HG03025 (cell line): ENCODE measurements around the gene ANXA2.

ENCODE experiments used
- ATAC-seq: cut with Tn5 transposase; IDR thresholded peaks from one replicate; pipeline ENCODE4 v1.9.1; 2021; ENCODE audit warnings: mild to moderate bottlenecking, moderate library complexity; ENCODE audit not compliant: unreplicated experiment, low FRiP score

Gene ANXA2

DNA sequence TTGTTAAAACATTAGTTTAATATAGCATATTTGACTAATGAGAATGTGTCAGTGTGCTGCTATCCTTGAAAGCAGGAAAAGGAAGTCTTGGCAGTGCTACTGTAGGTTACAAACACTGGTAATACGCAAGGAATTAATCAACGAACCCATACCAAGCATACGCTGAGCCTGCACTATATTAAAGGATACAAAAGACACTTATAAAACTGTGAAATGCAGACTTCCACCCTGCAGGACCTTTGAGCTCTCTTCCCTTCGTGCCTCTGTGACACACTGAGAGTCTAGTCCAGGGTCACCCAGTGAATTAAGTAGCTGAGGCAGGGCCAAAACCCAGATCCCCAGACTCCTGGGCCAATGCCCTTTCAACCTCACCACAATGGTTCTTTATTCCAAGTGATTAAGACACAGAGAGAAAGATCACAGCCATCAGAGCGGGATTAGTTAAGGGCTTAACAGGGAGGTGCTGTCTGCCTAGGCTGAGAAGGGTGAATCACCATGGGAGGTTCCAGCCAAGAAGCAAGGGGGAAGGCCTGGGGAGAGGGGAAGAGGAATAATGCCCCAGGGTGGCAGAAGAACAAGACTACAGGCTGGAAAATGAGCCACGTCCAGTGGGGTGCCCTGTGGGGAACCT is 6.8 kb downstream of the ANXA2 start:
- ATAC-seq, result no peak

DNA sequence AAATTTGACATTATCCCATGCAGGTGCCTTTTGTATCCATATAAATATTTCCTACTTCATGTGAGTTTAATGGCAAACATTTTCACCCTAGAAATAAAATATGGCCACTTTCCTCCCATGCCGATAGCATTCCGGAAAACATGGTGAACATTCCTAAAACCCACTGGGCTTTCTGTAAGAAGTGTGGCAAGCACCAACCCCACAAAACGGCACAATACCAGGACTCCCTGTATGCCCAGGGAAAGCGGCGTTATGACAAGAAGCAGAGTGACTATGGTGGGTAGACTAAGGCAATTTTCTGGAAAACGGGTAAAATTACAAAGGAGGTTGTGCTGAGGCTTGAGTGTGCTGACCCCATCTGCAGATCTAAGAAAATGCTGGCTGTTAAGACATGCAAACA is 7.6 kb downstream of the ANXA2 start:
- ATAC-seq, result no peak

DNA sequence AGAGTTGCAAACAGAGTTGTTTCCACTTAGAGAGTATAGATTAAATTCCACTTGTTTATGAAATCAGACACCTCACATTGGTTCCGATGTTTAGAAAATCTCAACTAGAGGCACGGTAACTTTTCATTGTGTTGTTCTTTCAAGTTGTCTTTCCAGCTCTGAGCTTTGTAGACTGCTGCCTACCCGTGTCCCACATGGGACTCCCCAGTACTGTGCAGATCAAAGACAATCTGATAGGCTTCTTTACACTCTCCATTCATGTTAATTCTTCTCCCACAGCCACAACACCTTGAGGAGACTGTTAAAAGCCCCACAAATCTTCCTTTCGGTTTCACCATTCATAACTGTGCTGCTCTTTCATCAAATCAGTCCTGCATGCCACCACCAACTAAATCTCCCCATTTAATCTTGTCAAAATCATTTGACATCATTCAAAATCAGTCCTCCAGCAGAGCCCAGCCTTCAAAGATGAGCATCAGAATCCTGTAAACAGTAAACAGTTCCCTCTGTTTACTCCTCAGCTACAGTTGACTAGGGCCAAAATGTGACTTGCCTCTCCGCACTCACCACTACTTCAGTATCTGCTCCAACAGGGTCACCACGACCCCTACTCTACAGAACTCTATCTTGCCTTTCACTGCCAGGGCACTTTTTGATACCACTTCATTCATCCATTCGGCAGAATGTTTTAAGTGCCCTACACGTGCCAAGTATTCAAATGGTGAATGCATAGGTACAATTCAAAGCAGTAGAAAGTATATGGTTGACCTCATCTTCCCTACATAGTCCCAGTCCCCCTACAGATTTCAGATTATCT is 8.3 kb downstream of the ANXA2 start:
- ATAC-seq, result no peak

DNA sequence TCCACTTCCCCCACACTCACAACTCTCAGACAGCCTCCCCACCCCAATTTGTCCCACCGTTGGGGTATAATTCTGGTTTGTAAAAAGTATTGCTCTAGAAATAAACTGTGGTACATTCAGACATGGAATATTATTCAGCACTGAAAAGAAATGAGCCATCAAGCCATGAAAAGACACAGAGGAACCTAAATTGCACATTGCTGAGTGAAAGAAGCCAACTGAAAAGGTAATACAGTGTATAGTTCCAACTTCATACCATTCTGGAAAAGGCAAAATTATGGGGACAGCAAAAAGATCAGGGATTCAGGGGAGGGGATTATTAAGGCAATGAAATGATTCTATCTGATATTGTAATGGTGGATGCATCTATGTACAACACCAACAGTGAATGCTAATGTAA is 10.5 kb downstream of the ANXA2 start:
- no peak for ATAC-seq

DNA sequence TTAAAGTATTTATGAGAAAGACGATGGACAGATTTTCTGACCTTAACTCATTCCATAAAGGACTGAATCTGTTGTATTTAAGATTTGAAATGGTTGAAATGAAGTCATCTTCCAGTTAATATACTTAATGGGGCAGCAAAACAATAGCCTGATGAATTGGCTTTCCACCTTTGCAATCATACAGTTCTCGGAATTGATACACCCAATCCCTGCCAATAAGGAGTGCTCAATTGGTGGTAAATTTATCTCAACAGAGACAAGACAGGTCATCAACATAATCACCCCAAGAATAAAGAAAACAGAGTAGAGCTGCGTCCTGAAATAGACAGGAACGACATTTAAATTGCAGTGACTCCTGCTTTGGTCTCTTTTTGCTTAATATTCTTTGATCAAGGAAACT is 11.2 kb downstream of the ANXA2 start:
- ATAC-seq, result no peak

DNA sequence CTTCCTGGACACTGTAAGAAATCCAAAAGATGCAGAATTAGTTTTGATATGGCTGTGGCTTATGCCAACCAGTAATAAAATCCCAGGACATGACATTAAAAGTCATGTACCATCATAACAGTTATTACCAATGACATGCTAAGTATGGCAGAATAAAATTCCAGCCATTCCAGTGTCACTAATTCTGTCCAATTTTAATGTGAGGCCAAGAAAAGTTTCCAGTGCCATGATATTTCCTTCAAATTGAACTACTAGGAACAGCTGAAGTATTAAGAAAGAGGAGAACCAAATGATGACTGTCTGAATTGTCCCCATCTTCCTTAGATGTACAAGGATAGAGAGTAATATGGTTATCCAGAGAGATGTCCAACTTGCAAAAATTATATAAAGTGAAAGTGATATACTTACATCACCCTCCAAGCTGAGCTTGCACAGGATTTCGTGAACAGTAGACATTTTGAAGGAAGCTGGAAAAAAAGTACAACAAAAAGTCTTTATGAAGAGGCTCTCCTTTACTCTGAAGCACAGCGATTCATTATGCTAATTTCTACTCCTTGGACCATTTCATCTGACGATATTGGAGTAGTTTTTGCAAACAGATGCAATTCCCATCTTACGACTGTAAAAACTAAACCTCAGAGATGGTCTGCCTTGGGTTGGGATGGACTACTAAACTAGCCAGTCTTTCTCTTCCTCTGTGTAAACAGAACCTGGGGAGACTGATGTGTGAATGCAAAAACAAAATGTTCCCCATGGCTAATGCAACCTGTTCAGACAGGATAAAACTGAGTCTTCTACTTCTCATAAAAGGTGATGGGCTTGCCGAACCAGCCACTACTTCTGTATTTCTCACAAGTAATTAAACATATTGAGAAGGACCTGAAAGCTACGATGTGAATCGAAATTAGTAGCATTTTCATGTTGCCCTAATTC is 11.9 kb downstream of the ANXA2 start:
- ATAC-seq, result no peak

DNA sequence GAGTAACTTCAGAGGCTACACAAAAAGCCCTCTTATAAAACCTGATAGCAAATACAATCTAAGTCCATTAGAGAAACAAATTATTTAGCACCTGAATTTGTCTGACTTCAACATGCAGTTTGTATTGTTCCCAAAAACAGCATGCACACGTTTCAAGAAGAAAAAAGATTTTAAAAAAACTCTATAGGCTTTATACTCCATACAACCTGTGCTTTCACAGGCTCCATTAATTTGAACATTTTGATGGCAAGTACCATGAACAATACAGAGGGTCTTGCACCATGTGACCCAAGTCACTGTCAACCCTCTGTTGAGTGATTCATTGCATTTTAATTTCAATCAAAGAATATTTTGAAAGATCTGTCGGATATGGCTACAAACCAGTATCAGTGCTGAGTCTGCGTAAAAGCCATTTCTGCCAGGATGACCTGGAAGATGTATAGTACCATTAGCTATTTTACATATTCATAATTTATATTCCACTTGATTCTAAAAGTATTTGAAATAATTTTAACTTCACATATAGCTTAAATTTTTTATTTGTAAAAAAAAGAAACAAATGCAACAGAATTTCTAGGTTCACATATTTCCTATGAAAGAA is 13.2 kb downstream of the ANXA2 start:
- ATAC-seq, result no peak

DNA sequence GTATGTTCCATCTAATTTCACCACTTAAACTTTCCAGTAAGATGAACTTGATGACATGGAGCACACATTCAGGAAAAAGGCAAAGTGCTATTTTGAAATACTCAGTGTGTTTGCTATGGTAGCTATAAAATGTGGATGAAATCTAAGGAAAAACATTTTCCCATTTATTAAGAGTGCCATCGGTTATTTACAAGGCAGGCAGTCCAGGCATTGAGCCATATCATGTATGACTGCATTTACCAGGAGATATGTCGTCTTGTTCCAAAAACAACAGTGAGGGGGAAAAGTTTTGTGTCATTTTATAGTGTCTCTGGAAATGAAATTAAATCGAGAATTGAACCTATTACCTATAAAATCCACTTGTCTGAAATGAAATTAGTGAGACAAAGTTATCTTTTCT is 13.7 kb downstream of the ANXA2 start:
- no peak for ATAC-seq

DNA sequence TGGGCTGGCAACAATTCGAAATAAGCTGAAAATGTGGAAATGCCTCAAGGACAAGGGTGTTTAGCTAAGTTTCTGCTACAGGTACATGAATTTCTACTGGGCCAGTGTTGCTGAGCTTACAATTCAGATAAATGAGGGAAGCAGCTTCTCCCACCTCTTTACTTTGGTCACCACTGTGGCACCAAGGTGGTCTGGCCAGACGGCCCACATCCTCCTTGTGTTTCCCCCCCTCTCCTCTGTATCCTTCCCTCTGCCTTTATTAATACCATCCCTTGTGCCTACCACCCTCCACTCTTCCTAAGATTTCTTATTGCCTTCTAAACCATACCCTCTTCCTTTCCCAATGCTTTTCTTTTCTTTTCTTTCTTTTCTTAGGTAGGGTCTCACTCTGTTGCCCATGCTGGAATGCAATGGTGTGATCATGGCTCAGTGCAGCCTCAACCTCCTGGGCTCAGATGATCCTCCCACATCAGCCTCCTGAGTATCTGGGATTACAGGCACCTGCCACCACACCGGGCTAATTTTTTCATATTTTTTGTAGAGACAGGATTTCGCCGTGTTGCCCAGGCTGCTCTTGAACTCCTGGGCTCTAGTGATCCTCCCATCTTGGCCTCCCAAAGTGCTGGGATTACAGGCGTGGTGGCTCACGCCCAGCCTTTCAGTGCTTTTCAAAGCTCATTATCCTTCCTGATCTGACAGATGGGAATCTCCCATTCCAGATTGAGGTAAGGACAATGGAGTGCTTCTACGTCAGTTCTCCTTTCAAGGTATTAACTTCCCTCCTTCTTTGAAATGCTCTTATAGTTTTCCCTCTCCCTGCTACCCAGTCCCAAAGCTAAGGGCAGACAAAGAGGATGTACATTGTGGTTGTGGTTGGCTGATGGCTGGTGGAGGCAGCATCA is 14.8 kb downstream of the ANXA2 start:
- no peak for ATAC-seq

DNA sequence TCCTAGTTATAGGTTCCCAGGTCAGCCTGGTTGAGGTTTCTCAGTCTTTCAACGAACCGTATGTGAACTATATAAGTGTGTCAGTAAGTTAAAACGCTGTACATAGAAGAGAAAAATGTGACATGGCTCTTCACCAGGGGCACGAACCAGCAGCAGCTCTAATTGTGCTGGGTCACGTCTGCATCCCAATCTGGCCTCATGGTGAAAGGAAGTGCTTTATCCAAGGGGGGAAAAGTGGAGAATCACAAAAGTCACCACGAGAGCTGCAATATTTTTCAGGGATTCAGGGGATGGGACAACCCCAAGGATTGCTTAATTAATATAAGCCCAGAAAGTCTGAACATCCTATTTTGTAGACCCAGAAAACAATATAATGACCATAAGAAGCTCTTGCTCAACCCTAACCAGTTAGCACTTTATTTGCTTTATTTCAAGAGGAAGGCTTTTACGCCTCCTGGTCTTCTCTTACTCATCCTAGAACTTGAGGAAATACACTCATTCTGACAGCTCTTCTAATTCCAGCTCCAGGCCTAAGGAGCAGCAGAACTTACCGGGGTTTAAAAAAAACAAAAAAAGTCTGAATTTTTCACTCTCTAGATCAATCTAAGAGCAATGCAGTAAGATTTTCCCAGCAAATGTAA is 16.5 kb downstream of the ANXA2 start:
- ATAC-seq, result no peak

DNA sequence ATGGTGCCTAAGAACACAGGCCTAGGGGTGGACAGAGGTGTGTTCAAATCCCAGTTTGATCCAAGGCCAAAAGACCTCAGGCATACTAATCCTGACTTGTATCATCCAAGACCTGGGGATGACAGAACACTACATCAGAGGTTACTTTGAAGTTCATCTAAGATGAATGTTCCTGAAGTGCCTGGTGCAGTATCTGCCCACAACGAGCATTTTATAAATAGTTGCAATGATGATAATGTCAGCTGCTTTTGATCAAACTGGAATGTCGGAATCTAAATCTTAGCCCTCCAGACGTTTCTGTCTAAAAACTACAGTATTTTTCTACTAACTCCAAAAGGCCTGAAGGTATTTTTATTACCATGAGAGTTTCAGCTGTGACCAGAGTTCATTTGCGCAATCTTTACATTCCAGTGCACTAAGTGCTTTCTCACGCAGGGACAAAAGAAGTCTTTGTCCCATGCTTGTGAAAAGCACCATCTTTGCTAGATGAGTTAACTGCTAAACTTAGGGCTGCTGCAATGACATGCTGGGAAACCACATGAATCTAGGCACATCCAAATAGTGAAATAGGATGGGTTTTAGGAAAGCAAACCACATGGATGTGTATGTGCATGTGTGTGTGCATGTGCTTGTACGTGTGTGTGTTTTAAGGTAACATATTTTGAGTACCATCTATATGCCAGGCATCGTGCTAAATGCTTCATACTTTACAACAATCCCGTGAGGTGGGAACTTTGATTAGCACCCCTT is 18.1 kb downstream of the ANXA2 start:
- ATAC-seq, result no peak

DNA sequence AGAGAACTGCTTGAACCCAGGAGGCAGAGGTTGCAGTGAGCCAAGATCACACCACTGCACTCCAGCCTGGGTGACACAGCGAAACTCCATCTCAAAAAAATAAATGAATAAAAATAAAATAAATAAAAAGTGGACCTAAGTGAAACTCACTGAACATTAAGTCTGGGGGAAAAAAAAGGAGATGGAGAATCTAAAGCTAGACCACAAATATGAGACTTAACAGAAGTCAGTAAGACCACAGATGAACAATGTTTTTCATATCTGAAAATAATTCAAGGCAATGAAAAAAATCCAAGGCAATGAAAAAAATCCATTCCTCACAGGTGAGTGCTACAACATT is 18.6 kb downstream of the ANXA2 start:
- no peak for ATAC-seq

DNA sequence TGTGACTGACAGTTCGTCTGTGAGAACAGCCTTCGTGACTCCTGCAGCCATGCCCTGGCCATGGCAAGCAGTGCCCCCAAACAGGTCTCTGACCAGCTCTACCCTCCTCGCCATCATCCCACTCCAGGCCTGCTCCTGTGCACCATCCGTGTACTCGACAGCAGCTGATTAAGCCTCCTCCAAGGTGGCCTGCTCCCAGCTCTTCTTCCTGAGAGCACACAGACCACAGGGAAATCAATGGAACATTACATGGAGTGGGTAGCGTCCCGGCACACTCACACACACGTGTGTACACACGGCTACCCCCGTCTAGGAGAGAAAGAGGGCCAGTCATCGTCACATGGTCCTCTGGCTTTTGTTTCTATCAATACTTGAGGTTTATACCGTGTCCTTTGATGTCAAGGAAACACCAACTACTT is 21.1 kb downstream of the ANXA2 start:
- ATAC-seq, result no peak

DNA sequence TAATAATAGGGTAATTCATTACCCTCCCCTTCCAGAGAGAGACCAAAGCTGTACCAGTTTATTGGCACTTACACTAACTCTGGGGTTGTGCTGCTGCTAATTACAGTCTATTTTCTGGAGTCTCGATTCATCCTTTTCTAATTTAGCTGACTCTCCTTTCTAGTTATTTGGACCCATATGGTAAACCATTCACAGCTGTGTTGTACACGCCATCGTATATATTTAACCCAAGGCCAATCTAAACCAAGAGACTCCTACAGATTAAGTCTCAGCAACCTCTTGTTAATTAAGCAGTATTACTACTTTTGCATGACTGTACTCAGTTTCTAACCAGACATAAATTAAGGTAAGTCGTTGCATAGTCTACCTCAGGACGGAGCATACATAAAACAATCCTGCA is 22.5 kb downstream of the ANXA2 start:
- no peak for ATAC-seq

DNA sequence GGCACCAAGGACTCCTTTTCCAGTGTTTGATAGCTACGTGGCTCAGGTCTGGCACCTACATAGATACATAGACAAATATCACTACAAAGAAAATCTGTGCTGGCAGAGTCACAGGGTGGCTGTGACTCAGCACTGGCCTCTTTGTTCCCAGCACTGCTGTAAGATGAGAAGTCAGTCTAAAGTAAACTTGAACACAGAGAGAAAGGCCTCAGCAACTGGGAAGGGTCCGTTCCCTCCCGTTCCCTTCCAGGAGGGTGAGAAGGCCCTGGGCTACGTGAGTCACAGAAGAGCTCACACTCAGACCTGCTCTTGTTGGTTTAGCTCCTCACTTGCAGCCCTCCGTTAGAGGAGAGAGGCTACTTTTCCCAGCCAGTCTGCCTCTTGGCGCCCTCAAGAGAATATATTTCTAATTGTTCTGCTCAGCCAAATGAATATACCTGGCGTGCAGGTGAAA is 23.1 kb downstream of the ANXA2 start:
- no peak for ATAC-seq

DNA sequence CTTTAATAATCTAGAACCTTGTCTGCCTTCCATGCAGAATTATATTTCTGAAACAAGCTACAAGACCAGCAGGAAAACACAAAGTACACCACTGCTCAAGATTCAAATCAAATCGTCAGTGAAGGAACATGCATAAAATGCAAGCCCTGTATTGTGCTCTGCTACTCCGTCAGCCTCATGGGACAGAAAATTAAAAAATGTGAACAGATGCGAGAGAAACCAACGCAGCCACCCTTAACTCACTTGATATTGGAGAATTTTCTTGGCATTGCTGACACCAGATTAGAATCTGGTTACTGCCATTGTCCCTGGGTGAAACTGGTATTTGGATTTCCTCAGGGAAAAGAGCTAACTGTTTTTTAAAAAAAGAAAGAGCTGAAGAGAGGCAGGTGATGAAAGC is 23.6 kb downstream of the ANXA2 start:
- no peak for ATAC-seq

DNA sequence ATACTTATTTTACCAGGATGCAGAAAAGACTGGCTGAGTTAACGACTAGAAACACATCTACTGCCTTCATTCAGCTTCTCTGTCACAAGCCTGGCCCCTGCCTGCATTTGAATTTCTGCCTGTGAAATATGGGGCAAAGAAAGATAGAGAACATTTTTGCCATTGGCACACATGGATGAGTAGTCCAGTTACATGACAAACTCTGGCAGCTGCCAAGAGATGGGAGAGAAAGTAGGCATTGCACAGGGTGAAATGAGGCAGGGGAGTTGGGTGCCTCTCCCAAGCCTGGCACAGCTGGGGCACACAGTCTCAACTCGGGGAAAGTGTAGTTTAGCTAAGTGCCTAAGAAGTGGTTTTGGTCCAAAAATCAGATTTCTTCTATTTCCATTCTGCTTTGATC is 24.0 kb downstream of the ANXA2 start:
- no peak for ATAC-seq

DNA sequence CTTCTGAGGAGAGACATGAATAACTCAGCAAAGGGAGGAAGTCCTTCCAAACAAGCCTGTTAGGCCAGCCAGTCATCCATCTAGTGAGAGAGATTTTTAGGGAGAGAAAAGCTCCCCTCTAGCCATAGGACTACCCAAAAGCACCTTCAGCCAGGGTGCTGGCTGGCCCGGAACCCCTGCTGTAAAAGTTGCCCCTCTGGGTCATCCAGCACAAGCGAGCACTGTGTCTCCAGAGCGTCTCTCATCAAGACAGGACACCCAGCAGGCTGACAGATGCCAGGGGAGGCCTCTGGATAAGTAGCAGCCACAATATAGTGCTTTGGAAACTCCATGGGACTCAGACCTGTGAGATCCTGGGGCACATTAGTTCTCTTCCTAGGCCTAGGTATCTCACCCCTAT is 24.5 kb downstream of the ANXA2 start:
- no peak for ATAC-seq

DNA sequence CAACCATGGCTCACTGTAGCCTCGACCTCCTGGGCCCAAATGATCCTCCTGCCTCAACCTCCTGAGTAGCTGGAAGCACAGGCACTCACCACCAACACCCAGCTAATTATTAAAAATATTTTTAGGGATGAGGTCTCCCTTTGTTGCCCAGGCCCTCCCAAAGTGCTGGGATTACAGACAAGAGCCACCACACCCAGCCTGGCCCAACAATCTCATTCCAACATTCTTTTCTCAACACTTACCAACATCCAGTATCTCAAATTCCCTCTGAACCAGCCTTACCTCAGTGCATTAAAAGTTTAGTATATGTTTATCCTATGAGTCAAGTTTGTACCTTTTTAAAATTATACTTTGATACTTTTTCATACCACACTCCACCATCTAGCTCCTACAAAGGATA is 25.0 kb downstream of the ANXA2 start:
- ATAC-seq, result no peak
